B cell (primary cell): ENCODE results near the gene ZBTB12. TPM values are rescaled to one million over a fixed set of nuclear protein-coding genes. Genes with fewer than 3 reads are reported as not detected.
A peak's percentile ranks its signal among the peaks of the same experiment; 100 is the strongest.

ENCODE experiments used
- ATAC-seq: fragments of 200-7000 bp; cut with Tn5 transposase; one replicate; pipeline ENCODE4 v1.10.0; 2021; ENCODE audit warnings: low read depth, mild to moderate bottlenecking, moderate number of reproducible peaks, moderate library complexity
- CTCF ChIA-PET: fragments of 350-600 bp; sonication (Branson Sonifier 250); formaldehyde crosslinking; loops from one replicate; lab custom pipeline; 2021; ENCODE audit warnings: antibody characterized with exemption, inconsistent platforms; lab: Charles Lee
- POLR2A ChIA-PET: fragments of 350-600 bp; sonication (Branson Sonifier 250); formaldehyde crosslinking; loops from one replicate; lab custom pipeline; 2021; ENCODE audit warnings: antibody characterized with exemption; lab: Charles Lee
- DNase-seq: peaks from one replicate; pipeline ENCODE4 v3.0.0; 2013
- H2AFZ ChIP-seq: 2 replicates; pipeline ENCODE4 v1.6.1; 2012; ENCODE audit warnings: mild to moderate bottlenecking, low read depth, low read length; ENCODE audit not compliant: insufficient read depth, poor library complexity, severe bottlenecking
- H3K27ac ChIP-seq, 2 donors: 1 replicate in 1 of 2; 2 replicates in 1 of 2; pipeline ENCODE4 v1.5.1; 2012 to 2013; ENCODE audit warnings: low read length in 2 of 2, mild to moderate bottlenecking in 2 of 2, moderate library complexity in 1 of 2
- H3K27me3 ChIP-seq, 4 experiments: fragments of 200-600 bp in 1 of 4; sonication (generic) in 1 of 4; replicated peaks in 1 of 4; 1 replicate in 2 of 4; 2 replicates in 2 of 4; pipeline versions ENCODE4 v1.6.1 to v1.7.0; 2013 to 2016; ENCODE audit warnings: low read length in 3 of 4, mild to moderate bottlenecking in 2 of 4, mixed read lengths in 1 of 4, moderate library complexity in 1 of 4; ENCODE audit not compliant: insufficient read depth in 4 of 4, control insufficient read depth in 3 of 4; ENCODE audit errors: control extremely low read depth in 1 of 4
- H3K36me3 ChIP-seq, 2 experiments: replicated peaks in 1 of 2; 1 replicate in 1 of 2; 2 replicates in 1 of 2; pipeline versions ENCODE4 v1.6.1 to v1.7.1; 2013; ENCODE audit warnings: low read length in 1 of 2; ENCODE audit not compliant: insufficient read depth in 2 of 2, control insufficient read depth in 1 of 2; ENCODE audit errors: control extremely low read depth in 1 of 2, extremely low read depth in 1 of 2
- H3K4me1 ChIP-seq, 2 donors: fragments of 200-600 bp in 1 of 2; sonication (generic) in 1 of 2; 1 replicate in 1 of 2; 2 replicates in 1 of 2; pipeline versions ENCODE4 v1.5.1 to v1.6.1; 2013 to 2017; ENCODE audit warnings: low read length in 2 of 2; ENCODE audit not compliant: control insufficient read depth in 2 of 2, insufficient read depth in 2 of 2
- H3K4me2 ChIP-seq: replicated peaks from 2 replicates; pipeline ENCODE3; 2012; ENCODE audit warnings: mild to moderate bottlenecking, low read depth, low read length; ENCODE audit not compliant: poor library complexity, severe bottlenecking
- H3K4me3 ChIP-seq, 5 experiments: fragments of 200-600 bp in 1 of 5; sonication (generic) in 1 of 5; 1 replicate in 3 of 5; 2 replicates in 2 of 5; pipeline versions ENCODE4 v1.5.1 to v1.7.0; 2011 to 2016; ENCODE audit warnings: low read length in 4 of 5, mild to moderate bottlenecking in 4 of 5, low read depth in 2 of 5, control low read depth in 1 of 5, moderate library complexity in 1 of 5; ENCODE audit not compliant: insufficient read depth in 1 of 5; ENCODE audit errors: control extremely low read depth in 1 of 5, extremely low read depth in 1 of 5
- H3K79me2 ChIP-seq: fragments of 200-600 bp; sonication (generic); one replicate; pipeline ENCODE4 v1.6.0; 2016; ENCODE audit warnings: low read length; ENCODE audit not compliant: control insufficient read depth, insufficient read depth
- H3K9ac ChIP-seq: fragments of 200-600 bp; sonication (generic); 2 replicates; pipeline ENCODE4 v1.6.1; 2017; ENCODE audit warnings: mild to moderate bottlenecking, low read length, moderate library complexity
- H3K9me3 ChIP-seq, 3 donors: one replicate each; pipeline versions ENCODE4 v1.6.1 to v1.7.1; 2013; ENCODE audit warnings: low read length in 2 of 3; ENCODE audit not compliant: control insufficient read depth in 2 of 3, insufficient read depth in 1 of 3; ENCODE audit errors: control extremely low read depth in 1 of 3
- H4K20me1 ChIP-seq: 2 replicates; pipeline ENCODE4 v1.6.0; 2012; ENCODE audit warnings: mild to moderate bottlenecking, low read length; ENCODE audit not compliant: insufficient read depth, control insufficient read depth, poor library complexity, severe bottlenecking
- H3K27ac Mint-ChIP-seq: one replicate; pipeline ENCODE4 v1.8.0; 2021; ENCODE audit warnings: mixed read lengths
- H3K27me3 Mint-ChIP-seq: one replicate; pipeline ENCODE4 v1.8.0; 2021; ENCODE audit warnings: mixed read lengths
- H3K4me1 Mint-ChIP-seq: one replicate; pipeline ENCODE4 v1.8.0; 2021; ENCODE audit warnings: mixed read lengths
- H3K4me3 Mint-ChIP-seq: one replicate; pipeline ENCODE4 v1.8.0; 2021; ENCODE audit warnings: mixed read lengths
- H3K9me3 Mint-ChIP-seq: one replicate; pipeline ENCODE4 v1.8.0; 2022; ENCODE audit warnings: mixed read lengths; ENCODE audit not compliant: insufficient read depth
- CTCF ChIP-seq: fragments of 200-600 bp; IDR thresholded peaks from one replicate; pipeline ENCODE4 v1.8.0; 2022; ENCODE audit warnings: antibody characterized with exemption, mild to moderate bottlenecking
- EZH2 ChIP-seq: IDR thresholded peaks from 2 replicates; pipeline ENCODE4 v1.6.1; 2012; ENCODE audit warnings: borderline replicate concordance, low read depth, mild to moderate bottlenecking, moderate library complexity, low read length; ENCODE audit not compliant: insufficient read depth, poor library complexity, severe bottlenecking
- WGBS: methylation state at CpG from one replicate; pipeline ENCODE4 v1.1.5; 2013; ENCODE audit warnings: missing lambda C conversion rate; ENCODE audit not compliant: insufficient coverage; 5-methylcytosine and 5-hydroxymethylcytosine counted together
- intact Hi-C: fragments of 100-400 bp; cut with micrococcal nuclease; formaldehyde crosslinking; loops from one replicate; pipeline ENCODE4 v1.10.0; 2022
- polyA minus RNA-seq: library from RNA; depleted of rRNA, polyadenylated mRNA; stranded (reverse); fragments of >200 nt; gene quantifications from 2 replicates; pipeline ENCODE4 v1.2.3, GENCODE V29; 2012
- polyA plus RNA-seq: library from polyadenylated mRNA; depleted of rRNA; stranded (reverse); fragments of >200 nt; gene quantifications from 2 replicates; pipeline ENCODE4 v1.2.3, GENCODE V29; 2012
- total RNA-seq, 2 donors: library from RNA; stranded (reverse); fragments of 120-200 nt in 1 of 2; gene quantifications; 1 replicate in 1 of 2; 2 replicates in 1 of 2; pipeline versions ENCODE4 v1.2.3 to v1.2.4, GENCODE V29; 2013 to 2022

Gene ZBTB12
- 8.1 and 8.9 TPM in 2 replicates for total RNA-seq
- total RNA-seq (2013): 1.3 TPM
- 1.2 and 1.4 TPM in 2 replicates for polyA plus RNA-seq
- 1.1 and 2.3 TPM in 2 replicates for polyA minus RNA-seq

- ATAC-seq (peak; percentile 64), DNase-seq (peak; percentile 93)
- Histone ChIP-seq H3K9me3 (no peaks in the 10 kb centered on the region), H4K20me1 (no peaks in the 10 kb centered on the region), H3K9ac (peak within 1 kb of the TSS; percentile 74), H3K79me2 (peaks cover 4% of the 10 kb centered on the region), H3K4me3 (peak within 1 kb of the TSS; percentile 27 to 82 (median 77)), H3K36me3 (no peaks in the 10 kb centered on the region), H3K27me3 (no peaks in the 10 kb centered on the region), H3K27ac (peak within 1 kb of the TSS; percentile 76 to 79), H3K4me2 (peak within 1 kb of the TSS; percentile 85), H3K4me1 (peaks cover 13 to 23% of the 10 kb centered on the region in 2 donors), H2AFZ (peak within 1 kb of the TSS; percentile 85)
- Mint-ChIP-seq H3K27ac (peak within 1 kb of the TSS; percentile 93), H3K4me3 (peak within 1 kb of the TSS; percentile 94), H3K27me3 (no peaks in the 10 kb centered on the region), H3K9me3 (no peaks in the 10 kb centered on the region), H3K4me1 (peaks cover 32% of the 10 kb centered on the region)
- ChIA-PET POLR2A (interaction anchor here (0.6 to 1.4 kb wide), 7 partner anchors 24 to 241 kb away, joined by 3 to 6 read pairs (median 3); partner anchors contain the start of genes DXO and SKIC2), CTCF (interaction anchor here (1.2 to 1.4 kb wide), 2 partner anchors 50 to 190 kb away, joined by 4 to 6 read pairs; no protein-coding TSS in a partner anchor)
- TF ChIP-seq EZH2 (no peak), CTCF (no peak)
- intact Hi-C loops: loop anchor here (1.0 kb wide), 2 partner anchors 56 to 237 kb away; partner anchors contain the start of gene NELFE
- WGBS: under 1% methylated on average over 66 of the region's 77 CpGs
Measured at GRCh38 chr6:31901953-31902643, at the start of gene ZBTB12. ZBTB12 (minus strand) TSS chr6:31902086; CDS start chr6:31901305, 781 bp downstream.
